A549 (cell line): Measurements from ENCODE around the gene ITPRID1. TPM values are rescaled to one million over a fixed set of nuclear protein-coding genes. Genes with fewer than 3 reads are reported as not detected.

ENCODE experiments used
- ATAC-seq, 2 experiments: fragments of 200-7000 bp in 1 of 2; fragments of >200 bp in 1 of 2; cut with Nextera tagmentation in 1 of 2; cut with Tn5 transposase in 1 of 2; 3 replicates each; pipeline versions ENCODE4 v1.8.0 to v1.9.1; 2018 to 2020; ENCODE audit warnings: mild to moderate bottlenecking in 1 of 2, moderate library complexity in 1 of 2
- CTCF ChIA-PET: fragments of 300-600 bp; sonication (Branson Sonifier 250); formaldehyde crosslinking; extraction: SDS; loops from one replicate; lab custom pipeline; 2021; ENCODE audit warnings: antibody characterized with exemption, inconsistent platforms; lab: Yijun Ruan, JAX
- POLR2A ChIA-PET: fragments of 350-600 bp; formaldehyde crosslinking; extraction: SDS; loops from one replicate; lab custom pipeline; 2021; ENCODE audit warnings: antibody characterized with exemption, inconsistent platforms; lab: Yijun Ruan, JAX
- DNase-seq, 2 experiments: peaks; one replicate each; pipeline versions ENCODE4 v3.0.0 to v3.0.0-alpha.2; 2011 to 2016; ENCODE audit warnings: low read depth in 1 of 2, low spot score in 1 of 2
- FAIRE-seq: peaks from 2 replicates; lab custom pipeline; 2011; peaks lifted over from hg19 to GRCh38; lab: Jason Lieb, UNC
- H3K27ac ChIP-seq, 2 experiments: fragments of >200 bp; sonication (Bioruptor Twin); formaldehyde crosslinking; 3 replicates each; pipeline ENCODE4 v1.5.1; 2016 to 2017
- H3K4me1 ChIP-seq: fragments of >200 bp; sonication (Bioruptor Twin); formaldehyde crosslinking; 3 replicates; pipeline ENCODE4 v1.6.1; 2016
- H3K4me2 ChIP-seq: fragments of >200 bp; sonication (Bioruptor Twin); formaldehyde crosslinking; 3 replicates; pipeline ENCODE4 v1.6.1; 2016
- H3K4me3 ChIP-seq: fragments of >200 bp; sonication (Bioruptor Twin); formaldehyde crosslinking; 3 replicates; pipeline ENCODE4 v1.5.1; 2016
- H3K9me3 ChIP-seq: fragments of >200 bp; sonication (Bioruptor Twin); formaldehyde crosslinking; 3 replicates; pipeline ENCODE4 v1.6.1; 2016
- BHLHE40 ChIP-seq: IDR thresholded peaks from 2 replicates; pipeline ENCODE4 v1.6.1; 2012; ENCODE audit warnings: low read depth, low read length, inconsistent platforms
- CBX2 ChIP-seq: fragments of 200-600 bp; sonication (generic); IDR thresholded peaks from 2 replicates; pipeline ENCODE4 v1.6.1; 2016; ENCODE audit warnings: low read depth, mild to moderate bottlenecking, borderline replicate concordance
- ELK1 ChIP-seq: fragments of 150-350 bp; IDR thresholded peaks from 2 replicates; pipeline ENCODE4 v1.6.1; 2014; ENCODE audit warnings: low read depth, mild to moderate bottlenecking, low read length
- EP300 ChIP-seq, 2 experiments: fragments of >200 bp; sonication (Bioruptor Twin); formaldehyde crosslinking; IDR thresholded peaks; 2 replicates in 1 of 2; 3 replicates in 1 of 2; pipeline ENCODE4 v1.6.1; 2016 to 2017
- ESRRA ChIP-seq: fragments of 150-350 bp; IDR thresholded peaks from 2 replicates; pipeline ENCODE4 v1.6.1; 2014; ENCODE audit warnings: mild to moderate bottlenecking, low read length, borderline replicate concordance
- FOSL2 ChIP-seq, 2 experiments: fragments of 450-650 bp in 1 of 2; fragments of >200 bp in 1 of 2; sonication (Bioruptor Twin) in 1 of 2; formaldehyde crosslinking; IDR thresholded peaks; 2 replicates each; pipeline versions ENCODE4 v1.5.0 to v1.6.1; 2016 to 2020; ENCODE audit warnings: mild to moderate bottlenecking in 1 of 2, moderate library complexity in 1 of 2
- FOXS1 ChIP-seq: fragments of 250-450 bp; sonication (Bioruptor Pico); IDR thresholded peaks from 2 replicates; pipeline ENCODE4 v1.5.0; 2020; ENCODE audit warnings: mild to moderate bottlenecking, moderate library complexity
- GATA3 ChIP-seq: IDR thresholded peaks from 2 replicates; pipeline ENCODE4 v1.6.1; 2012; ENCODE audit warnings: borderline replicate concordance
- HEYL ChIP-seq: fragments of 250-450 bp; sonication (Bioruptor Pico); IDR thresholded peaks from 2 replicates; pipeline ENCODE4 v1.8.0; 2021; ENCODE audit warnings: mild to moderate bottlenecking, moderate library complexity
- HOXB13 ChIP-seq: fragments of 250-450 bp; sonication (Bioruptor Pico); IDR thresholded peaks from 2 replicates; pipeline ENCODE4 v1.5.0; 2020; ENCODE audit warnings: low read depth, mild to moderate bottlenecking, moderate library complexity
- JUNB ChIP-seq: fragments of >200 bp; sonication (Bioruptor Twin); formaldehyde crosslinking; IDR thresholded peaks from 2 replicates; pipeline ENCODE4 v1.6.1; 2016
- MAFK ChIP-seq: fragments of 450-650 bp; IDR thresholded peaks from 2 replicates; pipeline ENCODE4 v1.6.1; 2014; ENCODE audit not compliant: partially characterized antibody
- MAZ ChIP-seq: fragments of 150-350 bp; IDR thresholded peaks from 2 replicates; pipeline ENCODE4 v1.6.1; 2014; ENCODE audit warnings: antibody characterized with exemption, low read depth, low read length, borderline replicate concordance
- NR3C1 ChIP-seq: fragments of >200 bp; sonication (Bioruptor Twin); formaldehyde crosslinking; IDR thresholded peaks from 3 replicates; pipeline ENCODE4 v1.6.1; 2017
- PHF8 ChIP-seq: fragments of 200-600 bp; sonication (generic); IDR thresholded peaks from 2 replicates; pipeline ENCODE4 v1.6.1; 2016; ENCODE audit warnings: low read depth, mild to moderate bottlenecking, antibody characterized with exemption, moderate library complexity, borderline replicate concordance
- POLR2A ChIP-seq: IDR thresholded peaks from 2 replicates; pipeline ENCODE4 v1.6.1; 2012; ENCODE audit warnings: mild to moderate bottlenecking, low read length
- RARB ChIP-seq: fragments of 250-450 bp; sonication (Bioruptor Pico); IDR thresholded peaks from 2 replicates; pipeline ENCODE4 v1.8.0; 2021; ENCODE audit warnings: mild to moderate bottlenecking, moderate library complexity
- REST ChIP-seq: fragments of 200-600 bp; sonication (generic); IDR thresholded peaks from 2 replicates; pipeline ENCODE4 v1.6.1; 2016; ENCODE audit warnings: antibody characterized with exemption, mild to moderate bottlenecking, moderate library complexity
- RFX5 ChIP-seq: fragments of 450-650 bp; IDR thresholded peaks from 2 replicates; pipeline ENCODE4 v1.7.1; 2014; ENCODE audit warnings: antibody characterized with exemption, mild to moderate bottlenecking, moderate library complexity
- ZSCAN20 ChIP-seq: fragments of 250-450 bp; sonication (Bioruptor Pico); IDR thresholded peaks from 2 replicates; pipeline ENCODE4 v1.8.0; 2022; ENCODE audit warnings: mild to moderate bottlenecking, moderate library complexity
- WGBS: methylation state at CpG from one replicate; pipeline ENCODE4 v1.1.6; 2017; ENCODE audit errors: missing lambda C conversion rate; 5-methylcytosine and 5-hydroxymethylcytosine counted together
- polyA plus RNA-seq, 4 experiments: library from polyadenylated mRNA; depleted of rRNA in 3 of 4; stranded (reverse); fragments of >200 nt; fragmentation: RNase III in 1 of 4; extraction: RNeasy Plus Mini Kit Qiagen cat#74134 plus additional on column Dnase treatment in 1 of 4; gene quantifications; 2 replicates in 3 of 4; 3 replicates in 1 of 4; pipeline ENCODE4 v1.2.3, GENCODE V29; 2011 to 2017
- TF ChIP-seq, protein P1 (sequence below): fragments of >200 bp; sonication (Bioruptor Twin); formaldehyde crosslinking; IDR thresholded peaks from 2 replicates; pipeline ENCODE4 v1.6.1; 2016
- TF ChIP-seq, protein P2 (sequence below): fragments of 250-450 bp; sonication (Bioruptor Pico); IDR thresholded peaks from 2 replicates; pipeline ENCODE4 v1.5.0; 2020; ENCODE audit warnings: low read depth, mild to moderate bottlenecking, moderate library complexity
- TF ChIP-seq, protein P3 (sequence below): IDR thresholded peaks from 2 replicates; pipeline ENCODE4 v1.6.1; 2012

ITPRID1 gene
- polyA plus RNA-seq, 2 of the 4 experiments (the other 2 are of a cell fraction): not detected

DNA sequence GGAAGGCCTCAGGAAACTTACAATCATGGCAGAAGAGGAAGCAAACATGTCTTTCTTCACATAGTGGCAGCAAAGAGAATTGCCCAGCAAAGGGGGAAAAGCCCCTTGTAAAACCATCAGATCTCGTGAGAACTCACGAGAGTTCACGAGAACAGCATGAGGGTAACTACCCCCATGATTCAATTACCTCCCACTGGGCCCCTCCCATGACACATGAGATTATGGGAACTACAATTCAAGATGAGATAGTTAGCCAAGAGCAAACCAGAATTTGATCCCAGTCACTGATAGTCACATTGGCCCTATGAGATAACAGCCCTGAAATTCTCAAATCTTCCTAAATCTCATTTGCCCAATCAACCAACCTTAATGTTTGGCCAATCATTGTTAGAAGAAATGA lies 18.2 kb upstream of the ITPRID1 start:
- no peak for FAIRE-seq
- ChIA-PET POLR2A (no interaction called here), CTCF (interaction anchor here (1.2 to 10.1 kb wide), 2 partner anchors 50 to 123 kb away, joined by 5 to 128 read pairs; no protein-coding TSS in a partner anchor)
- no peaks in the 10 kb centered on the region for H3K9me3 ChIP-seq
- TF ChIP-seq FOSL2 (IDR thresholded peaks at IDR 0.05) (no peak), FOSL2 (CRISPR knock-in tag; IDR thresholded peaks at IDR 0.05) (no peak), GATA3 (no peak), ELK1 (no peak), ZSCAN20 (CRISPR knock-in tag) (no peak)
- H3K27ac ChIP-seq: no peak overlapping the region
- no peak overlapping the region for H3K4me3 ChIP-seq
- H3K4me2 ChIP-seq: no peak overlapping the region
- WGBS: 38% methylated on average over 3 of the region's 3 CpGs
- no peaks in the 10 kb centered on the region for H3K4me1 ChIP-seq
- no peak for ATAC-seq
- DNase-seq: no peak

DNA sequence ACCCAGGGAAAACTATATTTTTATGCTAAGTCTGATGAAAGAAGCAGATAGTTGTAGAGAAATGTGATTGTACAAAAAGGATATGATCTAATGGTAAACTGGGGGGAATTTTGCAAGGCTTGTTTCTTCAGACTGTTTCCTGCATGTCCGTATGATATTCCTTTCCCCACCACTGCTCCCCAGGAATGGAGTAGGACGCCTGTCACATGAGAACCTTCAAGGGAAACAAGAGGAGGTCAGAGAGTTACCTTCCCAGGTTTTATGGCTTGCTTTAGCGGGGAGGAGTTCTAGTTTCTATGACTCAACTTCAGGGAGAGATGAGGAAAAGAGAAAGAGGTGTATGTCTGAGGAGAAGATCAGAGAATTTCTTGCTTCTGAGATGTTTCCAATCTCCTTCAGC lies 16.4 kb upstream of the ITPRID1 start:
- DNase-seq: no peak
- no peak for FAIRE-seq
- Histone ChIP-seq H3K4me3 (no peak overlapping the region), H3K4me2 (no peak overlapping the region), H3K9me3 (no peaks in the 10 kb centered on the region)
- no peak for ATAC-seq
- 28% methylated on average over 3 of the region's 3 CpGs for WGBS
- TF ChIP-seq PHF8 (no peak), EP300 (IDR thresholded peaks at IDR 0.05) (no peak), GATA3 (no peak), RARB (CRISPR knock-in tag) (no peak), MAFK (no peak), HEYL (no peak), POLR2A (no peak), NR3C1 (no peak), RFX5 (no peak), CBX2 (no peak)
- TF ChIP-seq, protein P1, sequence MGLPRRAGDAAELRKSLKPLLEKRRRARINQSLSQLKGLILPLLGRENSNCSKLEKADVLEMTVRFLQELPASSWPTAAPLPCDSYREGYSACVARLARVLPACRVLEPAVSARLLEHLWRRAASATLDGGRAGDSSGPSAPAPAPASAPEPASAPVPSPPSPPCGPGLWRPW: no peak
- TF ChIP-seq, all 56 proteins: peak for 0
- CTCF ChIA-PET: no interaction called here
- Histone ChIP-seq H3K4me1 (no peaks in the 10 kb centered on the region), H3K27ac (no peak overlapping the region)
- POLR2A ChIA-PET: no interaction called here

GRCh38 chr7:31500656-31501055 lies 13.2 kb upstream of the ITPRID1 start:
- Histone ChIP-seq H3K4me3 (no peak overlapping the region), H3K4me2 (no peak overlapping the region), H3K27ac (no peak overlapping the region), H3K9me3 (no peaks in the 10 kb centered on the region)
- ChIA-PET POLR2A (no interaction called here), CTCF (interaction anchor here (1.2 to 1.6 kb wide), 2 partner anchors 57 to 127 kb away, joined by 3 to 6 read pairs; no protein-coding TSS in a partner anchor)
- WGBS: 40% methylated on average over 1 of the region's 1 CpG
- FAIRE-seq (no peak), ATAC-seq (no peak)
- TF ChIP-seq RFX5: no peak
- TF ChIP-seq ESRRA: no peak
- TF ChIP-seq, protein P2, sequence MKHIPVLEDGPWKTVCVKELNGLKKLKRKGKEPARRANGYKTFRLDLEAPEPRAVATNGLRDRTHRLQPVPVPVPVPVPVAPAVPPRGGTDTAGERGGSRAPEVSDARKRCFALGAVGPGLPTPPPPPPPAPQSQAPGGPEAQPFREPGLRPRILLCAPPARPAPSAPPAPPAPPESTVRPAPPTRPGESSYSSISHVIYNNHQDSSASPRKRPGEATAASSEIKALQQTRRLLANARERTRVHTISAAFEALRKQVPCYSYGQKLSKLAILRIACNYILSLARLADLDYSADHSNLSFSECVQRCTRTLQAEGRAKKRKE: no peak
- TF ChIP-seq GATA3: no peak
- TF ChIP-seq ZSCAN20 (CRISPR knock-in tag): no peak
- no peak for TF ChIP-seq JUNB
- no peak for TF ChIP-seq FOXS1 (CRISPR knock-in tag)
- TF ChIP-seq, protein P3, sequence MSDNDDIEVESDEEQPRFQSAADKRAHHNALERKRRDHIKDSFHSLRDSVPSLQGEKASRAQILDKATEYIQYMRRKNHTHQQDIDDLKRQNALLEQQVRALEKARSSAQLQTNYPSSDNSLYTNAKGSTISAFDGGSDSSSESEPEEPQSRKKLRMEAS: no peak
- no peak for TF ChIP-seq BHLHE40
- TF ChIP-seq MAZ: no peak
- no peak for TF ChIP-seq HOXB13 (CRISPR knock-in tag)
- no peak for TF ChIP-seq REST
- TF ChIP-seq, all 56 proteins: peak for 0
- H3K4me1 ChIP-seq: no peaks in the 10 kb centered on the region
- DNase-seq: no peak
